NCI-H510A (cell line): ENCODE data around the gene CEP57.
"Not testable (repeated sequence)": the region's sequence is repeated elsewhere in the genome, so short reads cannot be mapped to it uniquely, and the experiment has no call there.

Experiments
- DNase-seq: peaks from one replicate; lab custom pipeline; 2025; lab: John Stamatoyannopoulos, UW

The CEP57 gene

GRCh38 chr11:95799546-95799945 is 9.2 kb downstream of the CEP57 start:
- DNase-seq, result no peak

DNA sequence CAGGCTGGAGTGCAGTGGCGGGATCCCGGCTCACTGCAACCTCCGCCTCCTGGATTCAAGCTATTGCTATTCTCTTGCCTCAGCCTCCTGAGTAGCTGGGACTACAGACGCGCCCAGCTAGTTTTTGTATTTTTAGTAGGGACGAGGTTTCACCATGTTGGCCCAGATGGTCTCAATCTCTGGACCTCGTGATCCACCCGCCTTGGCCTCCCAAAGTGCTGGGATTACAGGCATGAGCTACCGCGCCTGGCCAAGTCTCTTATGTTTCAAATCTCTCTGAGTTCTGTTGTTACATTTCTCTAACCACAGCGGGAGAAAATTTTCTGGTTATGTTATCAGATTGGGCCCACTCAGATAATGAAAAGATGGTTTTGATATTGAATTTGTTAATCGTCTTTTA is 10.1 kb downstream of the CEP57 start:
- no peak for DNase-seq

GRCh38 chr11:95802806-95803205 is 12.5 kb downstream of the CEP57 start:
- no peak for DNase-seq

DNA sequence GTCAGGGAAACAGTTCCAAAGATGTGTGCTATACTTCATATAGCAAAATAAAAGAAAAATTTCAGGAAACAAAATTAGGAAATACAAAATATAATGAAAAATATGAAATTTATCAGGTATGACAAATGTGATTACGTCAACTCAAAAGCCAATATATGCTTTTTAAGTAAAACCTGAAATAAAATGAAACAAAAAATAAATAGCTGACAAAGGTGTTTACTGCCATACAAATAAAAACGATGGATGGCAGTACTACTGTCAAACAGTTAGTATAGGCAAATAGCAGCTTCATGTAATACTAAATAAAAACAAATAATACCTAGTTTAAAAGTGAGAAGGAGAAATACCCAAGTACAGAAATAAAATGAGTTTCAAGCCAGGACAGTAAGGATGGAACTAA is 13.7 kb downstream of the CEP57 start:
- DNase-seq, result no peak

GRCh38 chr11:95805869-95806268 is 15.6 kb downstream of the CEP57 start:
- no peak for DNase-seq

DNA sequence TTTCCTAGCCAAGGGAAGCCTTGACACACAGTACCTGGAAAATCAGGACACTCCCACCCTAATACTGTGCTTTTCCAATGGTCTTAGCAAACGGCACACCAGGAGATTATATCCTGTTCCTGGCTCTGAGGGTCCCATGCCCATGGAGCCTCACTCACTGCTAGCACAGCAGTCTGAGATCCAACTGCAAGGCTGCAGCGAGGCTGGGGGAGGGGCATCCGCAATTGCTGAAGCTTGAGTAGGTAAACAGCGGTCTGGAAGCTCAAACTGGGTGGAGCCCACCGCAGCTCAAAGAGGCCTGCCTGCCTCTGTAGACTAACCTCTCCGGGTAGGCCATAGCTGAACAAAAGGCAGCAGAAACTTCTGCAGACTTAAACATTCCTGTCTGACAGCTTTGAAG is 16.2 kb downstream of the CEP57 start:
- not testable (repeated sequence) for DNase-seq

- DNase-seq, result not testable (repeated sequence)
Measured at GRCh38 chr11:95811052-95811451, 20.8 kb downstream of the CEP57 start.

DNA sequence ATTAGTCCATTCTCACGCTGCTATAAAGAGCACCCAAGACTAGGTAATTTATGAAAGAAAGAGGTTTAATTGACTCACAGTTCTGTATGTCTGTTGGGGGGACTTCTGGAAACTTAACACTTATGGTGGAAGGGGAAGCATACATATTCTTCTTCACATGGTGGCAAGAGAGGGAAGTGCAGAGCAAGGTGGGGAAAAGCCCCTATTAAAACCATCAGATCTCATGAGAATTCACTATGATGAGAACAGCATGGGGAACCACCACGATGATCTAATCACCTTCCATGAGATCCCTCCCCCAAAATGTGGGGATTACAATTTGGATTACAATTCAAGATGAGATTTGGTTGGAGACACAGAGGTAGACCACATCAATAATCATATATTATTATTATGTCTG is 25.7 kb downstream of the CEP57 start:
- DNase-seq, result no peak

DNA sequence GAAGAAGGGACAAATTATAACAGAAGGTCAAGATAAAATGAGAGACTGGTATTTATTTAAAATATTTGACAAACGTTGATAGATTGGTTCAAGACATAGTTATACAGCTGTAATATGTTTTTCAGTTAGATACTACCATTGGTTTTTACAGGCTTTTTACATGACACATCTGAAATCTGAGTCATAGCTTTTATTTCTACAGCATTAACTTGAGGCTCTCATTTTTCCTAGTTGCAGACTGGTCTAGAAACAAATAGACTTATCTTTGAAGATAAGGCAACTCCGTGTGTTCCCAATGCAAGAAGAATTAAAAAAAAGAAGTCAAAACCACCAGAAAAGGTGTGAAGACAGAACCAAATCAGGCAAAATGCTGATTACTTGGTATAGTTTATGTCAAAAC is 31.3 kb downstream of the CEP57 start:
- no peak for DNase-seq

DNA sequence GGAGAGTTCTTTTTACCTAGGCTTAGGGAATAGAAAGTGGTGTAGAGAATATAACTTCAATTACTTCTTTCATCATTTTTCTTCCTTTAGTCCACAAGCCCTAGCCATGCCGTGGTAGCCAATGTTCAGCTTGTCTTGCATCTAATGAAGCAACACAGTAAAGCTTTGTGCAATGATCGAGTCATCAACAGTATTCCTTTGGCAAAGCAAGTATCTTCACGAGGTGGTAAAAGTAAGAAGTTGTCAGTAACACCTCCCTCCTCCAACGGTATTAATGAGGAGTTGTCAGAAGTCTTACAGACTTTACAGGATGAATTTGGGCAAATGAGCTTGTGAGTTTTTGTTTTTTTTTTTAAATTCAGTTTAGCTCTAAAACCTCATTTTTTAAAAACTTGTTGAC is 37.4 kb downstream of the CEP57 start:
- no peak for DNase-seq

DNA sequence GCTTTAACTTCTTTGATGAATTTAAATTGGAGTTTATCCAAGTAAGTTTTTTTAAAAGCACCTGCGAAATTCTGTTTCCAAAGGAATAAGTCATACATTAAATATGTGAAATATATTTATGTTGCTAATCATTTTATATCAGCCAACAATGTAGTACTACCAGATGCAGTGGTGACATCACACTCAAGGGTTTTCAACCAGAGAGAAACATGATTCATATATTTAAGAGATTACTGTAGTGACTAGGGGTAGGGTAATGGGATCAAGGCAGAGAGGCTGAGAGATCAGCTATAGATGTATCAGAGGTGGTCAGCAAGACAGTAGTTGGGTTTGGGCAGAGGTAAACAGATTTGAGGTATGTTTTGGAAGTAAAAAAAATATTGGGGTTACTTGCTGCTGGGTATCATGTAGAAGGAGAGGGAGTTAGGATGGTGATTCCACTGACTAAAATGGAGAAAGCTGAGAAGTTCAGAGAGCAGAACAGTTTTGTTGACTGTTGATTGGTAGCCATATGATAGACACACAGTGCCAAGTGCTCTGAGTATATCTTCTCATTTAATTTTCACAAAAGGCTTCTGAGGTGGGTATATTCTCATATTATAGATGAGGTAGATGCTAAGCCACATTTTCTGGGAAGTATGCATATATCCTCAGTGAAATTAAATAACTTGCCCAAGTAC is 39.4 kb downstream of the CEP57 start:
- no peak for DNase-seq

- DNase-seq, result no peak
Measured at GRCh38 chr11:95831198-95831883, 41.0 kb downstream of the CEP57 start.

DNA sequence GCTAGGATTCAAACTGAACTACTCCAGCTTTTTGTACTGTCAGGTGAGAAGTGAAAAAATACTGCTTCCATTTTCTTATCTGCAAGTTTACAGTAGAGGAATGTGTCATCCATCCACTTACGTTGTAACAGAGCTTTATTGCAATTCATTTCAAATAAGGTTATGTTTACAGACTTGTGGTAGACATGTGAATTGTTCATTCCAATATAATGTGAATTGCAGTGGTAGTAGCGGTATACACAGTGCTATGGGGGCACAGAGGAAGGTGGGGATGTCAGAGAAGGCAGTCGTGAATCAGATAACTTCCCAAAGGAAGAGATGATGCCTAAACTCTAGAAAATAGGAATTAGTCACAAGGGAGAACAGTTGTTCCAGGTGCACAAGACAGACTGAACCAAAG is 42.5 kb downstream of the CEP57 start:
- no peak for DNase-seq

DNA sequence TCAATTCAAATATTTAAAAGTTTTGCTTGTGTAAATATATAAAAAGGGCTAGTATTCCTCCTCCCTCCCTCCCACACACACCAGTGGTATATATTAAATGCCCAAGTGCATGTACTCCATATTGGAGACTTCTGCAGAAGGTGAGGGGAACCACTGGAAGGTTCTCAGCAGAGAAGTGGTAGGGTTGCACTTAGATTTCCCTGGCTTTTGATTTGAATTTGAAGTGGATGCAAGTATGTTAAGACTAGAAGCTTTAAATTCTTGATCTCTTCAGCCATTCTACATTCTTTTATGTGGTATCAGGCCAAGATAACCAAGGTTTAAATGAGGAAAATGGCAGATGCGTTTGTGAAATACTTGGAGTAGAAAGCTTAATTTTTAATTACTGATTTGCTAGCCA is 43.1 kb downstream of the CEP57 start:
- DNase-seq, result no peak

DNA sequence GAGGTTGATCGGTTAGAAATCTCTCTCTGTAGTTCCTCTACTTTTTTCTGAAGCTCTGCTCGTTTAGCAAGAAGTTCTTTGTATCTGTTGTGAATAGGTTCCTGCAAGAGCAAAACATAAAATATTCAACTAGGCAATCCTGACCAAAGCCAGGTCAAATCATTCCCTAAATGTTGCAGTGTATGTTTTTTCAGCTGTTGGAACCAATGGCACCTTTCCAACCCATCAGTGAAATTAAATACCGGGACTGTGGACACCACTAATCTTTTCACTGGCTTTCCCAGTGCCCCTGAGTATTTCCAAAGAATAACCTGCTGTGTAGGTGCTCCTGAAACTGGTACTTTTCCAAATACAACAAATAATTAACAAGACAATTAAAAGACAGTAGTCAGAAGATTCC is 45.1 kb downstream of the CEP57 start:
- DNase-seq, result no peak

- DNase-seq, result peak; percentile 33
Measured at GRCh38 chr11:95835768-95836488, 45.6 kb downstream of the CEP57 start.

DNA sequence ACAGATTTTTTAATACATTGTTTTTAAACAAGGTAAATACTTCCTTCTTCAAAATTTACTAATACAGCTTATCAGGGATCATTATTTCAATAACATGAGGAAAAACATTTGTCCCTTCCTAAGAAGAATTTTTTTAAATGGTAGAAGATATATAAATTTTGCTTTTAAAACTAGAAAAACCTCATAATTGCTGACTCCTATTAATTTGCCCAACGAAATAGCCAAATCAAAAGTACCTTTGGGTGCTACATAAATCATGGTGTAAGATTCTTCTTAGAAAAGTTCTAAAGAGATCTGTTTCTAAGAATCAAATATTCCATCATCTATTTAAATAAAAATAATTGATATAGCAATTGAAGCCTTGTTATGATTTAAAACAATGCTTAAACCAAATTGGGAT is 54.9 kb downstream of the CEP57 start:
- DNase-seq, result no peak

GRCh38 chr11:95849087-95849825 is 59.0 kb downstream of the CEP57 start:
- no peak for DNase-seq

DNA sequence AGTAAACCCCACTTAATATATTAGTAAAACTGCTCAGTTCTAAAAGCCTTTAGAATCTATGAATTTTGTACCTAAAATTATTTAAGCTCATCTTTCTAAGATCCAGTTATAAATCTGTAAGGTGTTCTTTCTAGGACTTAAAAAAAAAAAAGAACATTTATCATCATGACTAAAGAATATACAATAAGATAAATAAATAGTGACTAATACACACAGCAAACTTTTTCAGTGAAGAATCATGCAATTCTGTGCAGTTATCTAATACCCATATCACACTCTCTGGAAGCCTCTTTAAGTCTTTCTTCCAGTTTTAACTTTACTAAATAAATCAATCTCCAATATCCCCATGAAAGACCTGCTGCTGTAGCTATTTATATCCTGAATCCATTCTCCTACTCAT is 59.8 kb downstream of the CEP57 start:
- DNase-seq, result no peak

DNA sequence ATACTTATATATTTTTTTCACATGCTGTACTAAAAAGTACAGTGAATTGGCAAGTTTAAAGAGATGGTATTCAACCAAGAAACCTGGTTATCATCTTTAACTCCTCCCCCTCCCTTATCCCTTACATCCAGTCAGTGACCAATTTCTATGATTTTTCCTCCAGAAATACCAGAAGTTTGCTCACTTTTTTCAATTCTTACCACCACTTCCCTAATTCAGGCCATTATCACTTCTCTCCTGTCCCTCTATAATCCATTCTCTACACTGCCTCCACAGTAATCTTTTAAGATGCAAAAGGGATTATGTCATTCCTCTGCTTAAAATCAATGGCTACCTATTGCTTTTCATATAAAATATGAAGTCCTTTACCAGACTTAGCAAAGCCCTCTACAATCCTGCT is 62.8 kb downstream of the CEP57 start:
- no peak for DNase-seq

GRCh38 chr11:95853862-95854261 is 63.6 kb downstream of the CEP57 start:
- no peak for DNase-seq

DNA sequence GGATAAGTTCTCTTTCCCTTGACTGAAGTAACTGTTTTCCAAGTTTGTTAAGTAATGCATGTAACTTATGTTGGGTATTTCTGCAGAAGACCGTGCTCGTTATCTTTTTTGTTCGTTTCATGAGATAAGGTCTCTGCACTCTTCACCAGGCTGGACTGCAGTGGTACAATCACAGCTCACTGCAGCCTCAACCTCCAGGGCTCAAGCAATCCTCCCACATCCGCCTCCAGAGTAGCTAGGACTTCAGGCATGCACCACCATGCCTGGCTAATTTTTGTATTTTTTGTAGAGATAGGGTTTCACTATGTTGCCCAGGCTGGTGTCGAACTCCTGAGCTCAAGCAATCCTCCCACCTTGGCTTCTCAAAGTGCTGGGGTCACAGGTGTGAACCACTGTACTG is 64.1 kb downstream of the CEP57 start:
- DNase-seq, result not testable (repeated sequence)

DNA sequence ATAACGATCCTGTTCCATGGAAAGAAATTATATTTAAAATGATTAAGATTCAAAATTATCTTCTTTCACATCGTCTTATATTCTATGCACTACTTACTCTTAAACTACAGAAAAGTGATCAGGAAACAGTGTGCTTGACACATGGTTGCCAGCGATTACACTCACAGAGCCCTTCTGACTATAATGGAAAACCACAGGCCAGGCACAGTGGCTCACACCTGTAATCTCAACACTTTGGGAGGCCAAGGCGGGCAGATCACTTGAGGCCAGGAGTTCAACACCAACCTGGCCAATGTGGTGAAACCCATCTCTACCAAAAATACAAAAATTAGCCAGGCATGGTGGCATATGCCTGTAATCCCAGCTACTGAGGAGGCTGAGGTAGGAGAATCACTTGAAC is 69.7 kb downstream of the CEP57 start:
- DNase-seq, result not testable (repeated sequence)
